Endothelial cell of hepatic sinusoid (primary cell): Measurements from ENCODE around the gene RPS28.

Experiments used
- in situ Hi-C: cut with HindIII; loops from 2 replicates; pipeline ENCODE4 v1.10.0; 2017; ENCODE audit warnings: low sequenced_read_pairs

The RPS28 gene

DNA sequence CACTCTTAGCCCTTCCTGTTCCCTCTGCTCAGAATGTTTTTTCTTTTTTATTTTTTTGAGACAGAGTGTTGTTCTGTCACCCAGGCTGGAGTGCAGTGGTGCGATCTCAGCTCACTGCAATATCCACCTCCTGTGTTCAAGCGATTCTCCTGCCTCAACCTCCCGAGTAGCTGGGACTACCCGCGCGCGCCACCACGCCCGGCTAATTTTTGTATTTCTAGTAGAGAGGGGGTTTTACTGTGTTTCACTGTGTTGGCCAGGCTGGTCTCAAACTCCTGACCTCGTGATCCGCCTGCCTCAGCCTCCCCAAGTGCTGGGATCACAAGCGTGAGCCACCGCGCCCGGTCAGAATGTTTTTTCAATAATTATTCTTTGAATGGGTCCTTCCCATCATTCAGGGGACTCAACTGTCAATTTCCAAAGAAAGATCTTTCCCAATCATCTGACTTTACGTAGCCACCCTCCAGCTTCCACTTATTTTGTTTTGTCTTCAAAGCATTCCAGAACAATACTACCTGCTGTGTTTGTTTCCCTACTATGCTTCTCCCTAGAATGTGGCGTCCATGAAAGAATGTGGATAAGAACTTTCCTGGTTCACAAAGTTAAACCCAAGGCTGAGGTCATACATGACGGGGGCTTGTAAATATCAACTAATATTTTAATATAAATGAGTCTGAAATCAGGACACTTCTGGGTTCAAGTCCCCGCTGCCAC is 1.3 kb upstream of the RPS28 start:
- in situ Hi-C loops: no loop called here

DNA sequence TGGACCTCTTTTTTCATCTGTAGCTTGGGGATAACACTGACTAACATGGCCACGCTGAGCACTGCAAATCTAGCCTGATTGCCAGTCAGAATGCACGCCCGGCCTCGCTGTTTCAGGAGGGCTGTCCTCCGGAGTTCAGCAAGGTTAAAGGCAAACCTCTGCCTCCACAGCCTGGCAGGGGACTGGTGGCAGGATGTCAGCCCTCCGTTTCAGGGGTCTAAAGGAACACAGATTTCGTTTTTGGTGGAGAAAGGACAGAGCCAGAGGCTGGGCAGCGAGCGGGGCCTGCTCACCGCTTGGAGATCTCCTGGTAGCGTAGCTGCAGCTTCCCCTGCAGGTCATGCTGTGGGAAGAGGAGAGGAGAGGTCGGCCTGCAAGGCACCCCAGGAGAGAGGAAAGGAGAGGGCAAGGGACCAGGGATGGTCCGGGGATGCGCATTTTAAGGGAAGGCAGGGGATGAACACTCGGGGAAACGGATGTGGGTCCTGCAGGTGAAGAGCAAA is 681 bp upstream of the RPS28 start:
- in situ Hi-C loops: no loop called here

- in situ Hi-C loops: no loop called here
Measured at GRCh38 chr19:8321986-8322637, 816 bp downstream of the RPS28 start.

- in situ Hi-C loops: no loop called here
Measured at GRCh38 chr19:8322638-8322997, 1.3 kb downstream of the RPS28 start.

DNA sequence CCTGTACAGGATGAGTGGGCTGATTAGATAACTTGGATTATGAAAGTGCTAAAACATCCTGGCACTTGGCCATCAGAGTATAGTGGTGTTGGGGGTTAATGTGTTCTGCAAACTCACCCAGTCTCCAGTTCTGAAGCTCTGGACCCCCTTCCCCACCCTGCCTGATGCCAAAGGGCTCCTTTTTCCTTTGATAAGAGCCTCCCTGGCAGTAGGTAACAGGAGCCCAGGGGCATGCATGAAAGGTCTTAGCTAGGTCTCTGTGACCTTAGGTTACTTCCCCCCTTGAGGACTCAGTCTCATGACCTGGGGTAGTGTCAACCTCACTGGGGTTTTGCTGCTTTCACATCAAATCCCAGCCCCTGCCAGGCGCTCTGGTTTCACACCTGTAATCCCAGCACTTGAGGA is 2.5 kb downstream of the RPS28 start:
- in situ Hi-C loops: no loop called here

- in situ Hi-C loops: no loop called here
Measured at GRCh38 chr19:8324186-8325050, 3.1 kb downstream of the RPS28 start.

- in situ Hi-C loops: no loop called here
Measured at GRCh38 chr19:8325454-8325853, 4.2 kb downstream of the RPS28 start.

- in situ Hi-C loops: no loop called here
Measured at GRCh38 chr19:8329996-8330395, 8.7 kb downstream of the RPS28 start.

DNA sequence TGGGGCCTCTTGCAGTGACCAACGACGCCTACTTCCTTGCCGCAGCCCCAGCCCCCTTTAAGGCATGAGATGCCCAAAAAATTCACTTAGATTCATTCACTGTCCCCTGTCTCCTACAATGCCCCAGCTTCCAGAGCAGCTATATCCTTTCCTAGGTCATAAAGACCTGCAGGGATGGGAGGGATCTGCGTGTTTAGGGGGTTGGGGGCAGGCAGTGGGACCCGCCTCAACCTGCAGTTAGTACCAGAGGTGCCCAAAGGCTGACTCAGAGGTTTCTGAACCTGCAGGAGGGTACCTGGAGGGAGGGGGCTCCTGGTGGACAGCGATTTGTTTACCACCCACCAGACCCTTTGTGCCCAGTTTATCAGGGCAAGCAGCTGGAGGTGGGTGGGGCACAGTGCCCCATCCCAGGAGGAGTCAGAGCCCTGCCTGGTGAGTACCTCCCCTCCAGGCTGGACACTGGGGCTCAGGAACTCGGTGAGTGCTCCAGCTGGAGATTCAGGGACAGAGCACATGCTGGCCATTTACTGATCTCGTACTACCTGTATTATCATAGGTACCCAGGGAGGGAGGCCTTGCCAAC is 10.1 kb downstream of the RPS28 start:
- in situ Hi-C loops: no loop called here

- in situ Hi-C loops: no loop called here
Measured at GRCh38 chr19:8332976-8333766, 11.9 kb downstream of the RPS28 start.

DNA sequence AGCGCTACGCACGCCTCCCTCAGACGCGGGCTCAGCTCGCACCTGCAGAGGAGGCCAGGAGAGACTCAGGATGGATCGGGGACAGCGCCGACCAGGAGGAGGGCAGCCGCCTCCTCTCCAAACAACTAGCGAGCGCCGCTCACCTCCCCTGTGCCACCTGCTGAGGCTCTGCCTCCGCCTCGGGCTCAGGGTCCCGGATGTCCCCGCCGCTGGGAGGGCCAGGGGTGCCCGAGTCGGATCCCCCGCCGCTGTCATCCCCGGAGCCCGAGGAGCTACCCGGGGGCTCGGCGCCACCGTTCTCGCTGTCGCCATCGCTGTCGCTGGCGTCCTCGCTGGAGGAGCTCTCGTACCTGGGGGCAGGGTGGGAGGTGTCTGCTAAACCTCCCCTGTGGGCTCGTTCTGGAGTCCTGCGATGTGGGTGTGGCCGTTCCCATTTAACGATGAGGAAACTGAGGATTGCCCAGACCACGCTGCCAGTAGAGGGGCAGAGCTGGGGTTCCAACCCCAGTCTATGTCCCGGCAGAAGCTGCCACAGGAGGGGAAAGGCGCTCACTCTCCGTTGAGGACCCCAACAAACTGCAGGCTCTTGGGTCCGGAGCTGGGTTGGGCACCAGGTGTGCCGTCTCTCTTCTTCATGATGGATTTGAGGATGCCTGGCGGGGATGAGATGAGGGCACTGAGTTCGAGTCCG is 12.6 kb downstream of the RPS28 start:
- in situ Hi-C loops: no loop called here

DNA sequence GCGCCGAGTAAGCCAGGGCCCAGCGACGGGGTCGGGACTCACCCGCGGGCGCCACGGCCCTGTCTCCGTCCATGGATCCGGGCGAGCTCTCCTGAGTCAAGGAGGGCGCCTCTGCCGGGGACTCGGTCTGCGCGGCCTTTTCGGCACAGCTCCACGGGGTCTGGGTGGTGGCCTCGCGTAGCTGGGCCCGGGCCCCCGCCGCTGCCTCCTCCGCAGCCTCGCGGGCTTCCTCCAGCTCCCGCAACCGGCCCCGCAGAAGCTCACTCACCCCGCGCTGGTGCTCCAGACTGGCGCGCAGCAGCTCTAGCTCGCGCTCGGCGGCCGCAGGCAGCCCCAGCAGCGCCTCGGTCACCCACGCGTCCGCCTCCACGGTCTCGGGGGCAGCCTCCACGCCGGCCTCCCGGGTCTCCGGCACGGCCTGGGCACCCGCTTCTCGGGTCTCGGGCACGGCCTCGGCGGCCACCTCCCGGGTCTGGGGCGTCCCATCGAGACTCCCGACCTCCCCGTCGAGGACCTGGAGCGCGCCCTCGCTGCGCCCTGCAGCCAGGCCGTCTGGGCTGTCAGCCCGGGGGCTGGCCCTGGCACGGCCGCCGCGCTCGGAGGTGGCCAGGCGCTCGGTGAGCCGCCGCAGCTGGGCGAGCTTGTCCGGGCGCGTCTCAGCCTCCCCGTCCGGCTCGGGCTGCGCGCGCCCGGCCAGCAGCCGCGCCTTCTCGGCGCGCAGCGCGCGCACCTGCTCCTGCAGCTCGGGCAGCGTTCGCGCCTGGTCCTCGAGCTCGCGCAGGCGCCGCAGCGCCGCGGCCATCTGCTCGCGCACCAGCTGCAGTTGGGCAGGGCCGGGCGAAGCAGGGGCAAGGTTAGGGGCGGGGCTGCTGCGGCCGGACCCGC is 13.4 kb downstream of the RPS28 start:
- in situ Hi-C loops: no loop called here

DNA sequence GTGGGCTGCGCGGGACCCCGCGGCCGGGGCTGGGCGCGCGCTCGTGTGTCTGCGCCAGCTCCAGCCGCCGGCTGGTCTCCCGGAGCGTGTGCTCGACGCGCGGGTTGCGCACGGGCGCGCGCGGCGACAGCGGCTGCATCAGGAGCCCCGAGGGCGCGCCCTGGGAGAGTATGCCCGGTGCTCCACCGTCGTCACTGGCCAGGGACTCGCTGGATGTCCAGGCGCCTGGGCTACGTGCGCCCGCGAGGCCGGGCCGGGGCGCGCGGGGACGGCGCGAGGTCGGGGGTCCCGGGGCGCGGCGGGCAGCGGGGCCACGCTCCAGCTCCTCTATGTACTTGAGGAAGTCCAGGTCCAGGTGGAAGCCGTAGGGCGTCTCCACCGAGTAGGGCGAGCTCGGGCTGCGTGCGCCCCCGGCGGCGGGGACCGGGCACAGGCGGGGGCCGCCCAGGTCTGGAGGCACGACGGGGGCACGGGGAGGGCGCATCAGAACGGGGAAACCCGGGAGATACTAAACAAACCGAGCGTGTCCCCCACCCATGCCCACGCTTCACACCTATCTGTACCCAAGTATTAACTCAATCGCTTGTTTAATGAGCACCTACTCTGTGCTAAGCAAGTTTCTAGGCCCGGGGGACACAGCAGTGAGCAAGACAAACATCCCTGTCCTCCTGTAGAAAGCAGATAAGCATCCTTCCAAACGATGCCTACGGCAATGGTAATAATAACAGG is 14.2 kb downstream of the RPS28 start:
- in situ Hi-C loops: no loop called here

DNA sequence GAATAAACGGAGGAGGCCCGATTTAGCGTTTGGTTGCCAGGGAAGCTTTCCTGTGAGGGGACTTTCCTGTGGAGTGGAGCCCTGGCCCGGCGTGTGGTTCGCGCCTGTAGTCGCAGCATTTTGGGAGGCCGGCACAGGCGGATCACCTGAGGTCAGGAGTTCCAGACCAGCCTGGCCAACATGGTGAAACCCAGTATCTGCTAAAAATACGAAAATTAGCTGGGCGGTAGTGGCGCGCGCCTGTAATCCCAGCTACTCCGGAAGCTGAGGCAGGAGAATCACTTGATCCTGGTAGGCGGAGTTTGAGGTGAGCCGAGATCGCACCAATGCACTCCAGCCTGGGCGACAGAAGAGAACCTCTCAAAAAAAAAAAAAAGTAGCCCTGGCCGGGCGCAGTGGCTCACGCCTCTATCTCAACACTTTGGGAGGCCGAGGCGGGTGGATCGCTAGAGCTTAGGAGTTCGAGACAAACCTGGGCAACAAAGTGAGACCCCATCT is 14.8 kb downstream of the RPS28 start:
- in situ Hi-C loops: no loop called here

GRCh38 chr19:8336660-8337059 is 15.4 kb downstream of the RPS28 start:
- in situ Hi-C loops: no loop called here

DNA sequence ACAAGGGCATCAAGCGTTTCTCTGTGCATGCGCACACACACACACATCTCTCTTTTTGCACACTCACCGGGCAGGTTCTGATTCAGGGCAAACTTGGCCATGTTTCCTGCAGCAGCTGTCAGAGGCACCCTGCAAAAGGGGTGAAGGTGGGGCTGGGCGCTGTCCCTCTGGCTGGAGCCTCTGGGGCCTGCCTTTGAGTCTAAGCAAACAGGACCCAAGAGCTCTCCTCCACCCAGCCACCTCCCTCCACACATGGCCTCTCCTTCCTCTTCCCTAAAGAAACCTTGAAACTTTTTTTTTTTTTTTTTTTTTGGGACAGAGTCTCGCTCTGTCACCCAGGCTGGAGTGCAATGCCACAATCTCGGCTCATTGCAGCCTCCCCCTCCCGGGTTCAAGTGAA is 16.4 kb downstream of the RPS28 start:
- in situ Hi-C loops: no loop called here

DNA sequence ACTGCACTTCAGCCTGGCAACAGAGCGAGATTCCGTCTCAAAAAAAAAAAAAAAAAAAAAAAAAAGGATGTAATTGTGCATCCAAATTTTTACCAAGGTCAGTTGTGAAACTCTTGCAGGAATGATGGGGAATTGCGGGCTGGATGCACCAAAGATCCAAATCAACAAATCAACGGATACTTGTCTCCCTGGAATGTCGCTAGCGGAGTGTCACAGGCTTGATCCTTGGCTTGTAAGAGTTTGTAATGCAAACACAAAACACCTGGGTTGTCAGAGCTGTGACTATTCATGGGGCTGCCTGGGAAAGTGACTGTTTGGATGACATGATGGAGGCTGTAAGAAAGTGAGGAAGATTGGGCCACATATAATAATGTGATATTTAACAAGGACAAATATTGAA is 17.5 kb downstream of the RPS28 start:
- in situ Hi-C loops: no loop called here
